ENCODE measurements around the gene DNAH2.
A peak's percentile ranks its signal among the peaks of the same experiment; 100 is the strongest.

DNAH2 gene

DNA sequence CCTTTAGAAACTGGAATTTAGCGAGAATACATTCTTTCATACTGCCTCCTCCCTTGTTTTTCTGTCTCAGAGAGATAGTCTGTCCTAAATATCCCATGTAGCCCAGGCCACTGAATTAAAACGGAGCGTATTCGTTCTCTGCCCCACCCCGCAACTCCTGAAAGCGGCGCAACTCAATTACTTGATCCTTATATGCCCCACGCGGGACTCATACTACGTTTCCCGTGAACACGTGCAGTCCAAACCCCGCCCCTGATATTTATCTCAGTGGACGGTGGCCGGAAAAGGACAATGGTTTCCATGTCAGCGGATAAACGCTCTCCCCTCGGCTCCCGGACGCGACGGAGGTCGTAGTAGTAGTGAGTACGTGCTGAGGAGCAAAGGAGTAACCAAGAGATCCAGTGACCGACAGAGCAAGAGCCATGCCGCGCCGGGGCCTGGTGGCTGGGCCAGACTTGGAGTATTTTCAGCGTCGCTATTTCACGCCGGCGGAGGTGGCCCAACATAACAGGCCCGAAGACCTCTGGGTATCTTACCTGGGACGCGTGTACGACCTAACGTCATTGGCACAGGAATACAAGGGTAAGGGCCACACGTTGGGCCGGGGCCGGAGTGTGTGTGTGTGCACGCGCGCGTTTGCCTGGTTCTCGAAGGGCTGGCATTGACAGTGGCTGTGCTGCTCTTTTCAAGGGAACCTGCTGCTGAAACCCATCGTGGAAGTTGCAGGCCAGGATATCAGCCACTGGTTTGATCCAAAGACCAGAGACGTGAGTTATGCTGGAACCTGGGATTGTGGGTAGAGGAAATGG, 140.4 kb downstream of the DNAH2 start, which contains the start of gene CYB5D1 (continued):
- TF ChIP-seq, protein P1, sequence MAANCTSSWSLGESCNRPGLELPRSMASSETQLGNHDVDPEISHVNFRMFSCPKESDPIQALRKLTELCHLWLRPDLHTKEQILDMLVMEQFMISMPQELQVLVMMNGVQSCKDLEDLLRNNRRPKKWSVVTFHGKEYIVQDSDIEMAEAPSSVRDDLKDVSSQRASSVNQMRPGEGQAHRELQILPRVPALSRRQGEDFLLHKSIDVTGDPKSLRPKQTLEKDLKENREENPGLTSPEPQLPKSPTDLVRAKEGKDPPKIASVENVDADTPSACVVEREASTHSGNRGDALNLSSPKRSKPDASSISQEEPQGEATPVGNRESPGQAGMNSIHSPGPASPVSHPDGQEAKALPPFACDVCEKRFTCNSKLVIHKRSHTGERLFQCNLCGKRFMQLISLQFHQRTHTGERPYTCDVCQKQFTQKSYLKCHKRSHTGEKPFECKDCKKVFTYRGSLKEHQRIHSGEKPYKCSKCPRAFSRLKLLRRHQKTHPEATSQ (tag by site-specific recombination; IDR thresholded peaks at IDR 0.05) = no peak
- TF ChIP-seq ZNF266 (tag by site-specific recombination; IDR thresholded peaks at IDR 0.05; ENCODE audit: low read depth) = no peak
- TF ChIP-seq, protein P2, sequence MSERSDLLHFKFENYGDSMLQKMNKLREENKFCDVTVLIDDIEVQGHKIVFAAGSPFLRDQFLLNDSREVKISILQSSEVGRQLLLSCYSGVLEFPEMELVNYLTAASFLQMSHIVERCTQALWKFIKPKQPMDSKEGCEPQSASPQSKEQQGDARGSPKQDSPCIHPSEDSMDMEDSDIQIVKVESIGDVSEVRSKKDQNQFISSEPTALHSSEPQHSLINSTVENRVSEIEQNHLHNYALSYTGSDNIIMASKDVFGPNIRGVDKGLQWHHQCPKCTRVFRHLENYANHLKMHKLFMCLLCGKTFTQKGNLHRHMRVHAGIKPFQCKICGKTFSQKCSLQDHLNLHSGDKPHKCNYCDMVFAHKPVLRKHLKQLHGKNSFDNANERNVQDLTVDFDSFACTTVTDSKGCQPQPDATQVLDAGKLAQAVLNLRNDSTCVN (tag by site-specific recombination; optimal IDR thresholded peaks at IDR 0.05) = peak; percentile 70
- TF ChIP-seq ZBTB8A (tag by site-specific recombination; IDR thresholded peaks at IDR 0.05) = 0 out of 2 replicates have a peak, but pooled peaks have one; percentile 10
- TF ChIP-seq, protein P3, sequence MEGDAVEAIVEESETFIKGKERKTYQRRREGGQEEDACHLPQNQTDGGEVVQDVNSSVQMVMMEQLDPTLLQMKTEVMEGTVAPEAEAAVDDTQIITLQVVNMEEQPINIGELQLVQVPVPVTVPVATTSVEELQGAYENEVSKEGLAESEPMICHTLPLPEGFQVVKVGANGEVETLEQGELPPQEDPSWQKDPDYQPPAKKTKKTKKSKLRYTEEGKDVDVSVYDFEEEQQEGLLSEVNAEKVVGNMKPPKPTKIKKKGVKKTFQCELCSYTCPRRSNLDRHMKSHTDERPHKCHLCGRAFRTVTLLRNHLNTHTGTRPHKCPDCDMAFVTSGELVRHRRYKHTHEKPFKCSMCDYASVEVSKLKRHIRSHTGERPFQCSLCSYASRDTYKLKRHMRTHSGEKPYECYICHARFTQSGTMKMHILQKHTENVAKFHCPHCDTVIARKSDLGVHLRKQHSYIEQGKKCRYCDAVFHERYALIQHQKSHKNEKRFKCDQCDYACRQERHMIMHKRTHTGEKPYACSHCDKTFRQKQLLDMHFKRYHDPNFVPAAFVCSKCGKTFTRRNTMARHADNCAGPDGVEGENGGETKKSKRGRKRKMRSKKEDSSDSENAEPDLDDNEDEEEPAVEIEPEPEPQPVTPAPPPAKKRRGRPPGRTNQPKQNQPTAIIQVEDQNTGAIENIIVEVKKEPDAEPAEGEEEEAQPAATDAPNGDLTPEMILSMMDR (tag by site-specific recombination; IDR thresholded peaks at IDR 0.05) = no peak; the same call in 1 of the 2 replicates
- TF ChIP-seq ZNF510 (tag by site-specific recombination; IDR thresholded peaks at IDR 0.05; ENCODE audit: insufficient replicate concordance) = no peak
- no peak; the same call in 1 of the 2 replicates for TF ChIP-seq ZFP37 (tag by site-specific recombination; IDR thresholded peaks at IDR 0.05)
- no peak for TF ChIP-seq ZNF221 (tag by site-specific recombination; IDR thresholded peaks at IDR 0.05; ENCODE audit: borderline replicate concordance)
- TF ChIP-seq SETDB1 (IDR thresholded peaks at IDR 0.05; ENCODE audit: insufficient read length, low read length) = no peak
- no peak for TF ChIP-seq SCRT1 (tag by site-specific recombination; IDR thresholded peaks at IDR 0.05; ENCODE audit: borderline replicate concordance)
- 0 out of 2 replicates have a peak, but pooled peaks have one; percentile 1 for TF ChIP-seq ZNF654 (tag by site-specific recombination; IDR thresholded peaks at IDR 0.05; ENCODE audit: low read depth)
- no peak; the same call in 1 of the 2 replicates for TF ChIP-seq YY1 (tag by site-specific recombination; IDR thresholded peaks at IDR 0.05)
- TF ChIP-seq ZNF664 (tag by site-specific recombination; IDR thresholded peaks at IDR 0.05) = 0 out of 2 replicates have a peak, but pooled peaks have one; percentile 6
- TF ChIP-seq, protein P4, sequence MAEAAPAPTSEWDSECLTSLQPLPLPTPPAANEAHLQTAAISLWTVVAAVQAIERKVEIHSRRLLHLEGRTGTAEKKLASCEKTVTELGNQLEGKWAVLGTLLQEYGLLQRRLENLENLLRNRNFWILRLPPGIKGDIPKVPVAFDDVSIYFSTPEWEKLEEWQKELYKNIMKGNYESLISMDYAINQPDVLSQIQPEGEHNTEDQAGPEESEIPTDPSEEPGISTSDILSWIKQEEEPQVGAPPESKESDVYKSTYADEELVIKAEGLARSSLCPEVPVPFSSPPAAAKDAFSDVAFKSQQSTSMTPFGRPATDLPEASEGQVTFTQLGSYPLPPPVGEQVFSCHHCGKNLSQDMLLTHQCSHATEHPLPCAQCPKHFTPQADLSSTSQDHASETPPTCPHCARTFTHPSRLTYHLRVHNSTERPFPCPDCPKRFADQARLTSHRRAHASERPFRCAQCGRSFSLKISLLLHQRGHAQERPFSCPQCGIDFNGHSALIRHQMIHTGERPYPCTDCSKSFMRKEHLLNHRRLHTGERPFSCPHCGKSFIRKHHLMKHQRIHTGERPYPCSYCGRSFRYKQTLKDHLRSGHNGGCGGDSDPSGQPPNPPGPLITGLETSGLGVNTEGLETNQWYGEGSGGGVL (tag by site-specific recombination; IDR thresholded peaks at IDR 0.05) = no peak
- TF ChIP-seq, protein P5, sequence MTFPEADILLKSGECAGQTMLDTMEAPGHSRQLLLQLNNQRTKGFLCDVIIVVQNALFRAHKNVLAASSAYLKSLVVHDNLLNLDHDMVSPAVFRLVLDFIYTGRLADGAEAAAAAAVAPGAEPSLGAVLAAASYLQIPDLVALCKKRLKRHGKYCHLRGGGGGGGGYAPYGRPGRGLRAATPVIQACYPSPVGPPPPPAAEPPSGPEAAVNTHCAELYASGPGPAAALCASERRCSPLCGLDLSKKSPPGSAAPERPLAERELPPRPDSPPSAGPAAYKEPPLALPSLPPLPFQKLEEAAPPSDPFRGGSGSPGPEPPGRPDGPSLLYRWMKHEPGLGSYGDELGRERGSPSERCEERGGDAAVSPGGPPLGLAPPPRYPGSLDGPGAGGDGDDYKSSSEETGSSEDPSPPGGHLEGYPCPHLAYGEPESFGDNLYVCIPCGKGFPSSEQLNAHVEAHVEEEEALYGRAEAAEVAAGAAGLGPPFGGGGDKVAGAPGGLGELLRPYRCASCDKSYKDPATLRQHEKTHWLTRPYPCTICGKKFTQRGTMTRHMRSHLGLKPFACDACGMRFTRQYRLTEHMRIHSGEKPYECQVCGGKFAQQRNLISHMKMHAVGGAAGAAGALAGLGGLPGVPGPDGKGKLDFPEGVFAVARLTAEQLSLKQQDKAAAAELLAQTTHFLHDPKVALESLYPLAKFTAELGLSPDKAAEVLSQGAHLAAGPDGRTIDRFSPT (tag by site-specific recombination; IDR thresholded peaks at IDR 0.05) = no peak
- no peak for TF ChIP-seq ZIC2 (tag by site-specific recombination; IDR thresholded peaks at IDR 0.05)
- TF ChIP-seq WT1 (tag by site-specific recombination; IDR thresholded peaks at IDR 0.05) = 0 out of 2 replicates have a peak, but pooled peaks have one; percentile 30
- TF ChIP-seq ZNF239 (tag by site-specific recombination; IDR thresholded peaks at IDR 0.05) = no peak
- TF ChIP-seq, protein P6, sequence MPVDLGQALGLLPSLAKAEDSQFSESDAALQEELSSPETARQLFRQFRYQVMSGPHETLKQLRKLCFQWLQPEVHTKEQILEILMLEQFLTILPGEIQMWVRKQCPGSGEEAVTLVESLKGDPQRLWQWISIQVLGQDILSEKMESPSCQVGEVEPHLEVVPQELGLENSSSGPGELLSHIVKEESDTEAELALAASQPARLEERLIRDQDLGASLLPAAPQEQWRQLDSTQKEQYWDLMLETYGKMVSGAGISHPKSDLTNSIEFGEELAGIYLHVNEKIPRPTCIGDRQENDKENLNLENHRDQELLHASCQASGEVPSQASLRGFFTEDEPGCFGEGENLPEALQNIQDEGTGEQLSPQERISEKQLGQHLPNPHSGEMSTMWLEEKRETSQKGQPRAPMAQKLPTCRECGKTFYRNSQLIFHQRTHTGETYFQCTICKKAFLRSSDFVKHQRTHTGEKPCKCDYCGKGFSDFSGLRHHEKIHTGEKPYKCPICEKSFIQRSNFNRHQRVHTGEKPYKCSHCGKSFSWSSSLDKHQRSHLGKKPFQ (tag by site-specific recombination; IDR thresholded peaks at IDR 0.05) = no peak
- TF ChIP-seq, protein P7, sequence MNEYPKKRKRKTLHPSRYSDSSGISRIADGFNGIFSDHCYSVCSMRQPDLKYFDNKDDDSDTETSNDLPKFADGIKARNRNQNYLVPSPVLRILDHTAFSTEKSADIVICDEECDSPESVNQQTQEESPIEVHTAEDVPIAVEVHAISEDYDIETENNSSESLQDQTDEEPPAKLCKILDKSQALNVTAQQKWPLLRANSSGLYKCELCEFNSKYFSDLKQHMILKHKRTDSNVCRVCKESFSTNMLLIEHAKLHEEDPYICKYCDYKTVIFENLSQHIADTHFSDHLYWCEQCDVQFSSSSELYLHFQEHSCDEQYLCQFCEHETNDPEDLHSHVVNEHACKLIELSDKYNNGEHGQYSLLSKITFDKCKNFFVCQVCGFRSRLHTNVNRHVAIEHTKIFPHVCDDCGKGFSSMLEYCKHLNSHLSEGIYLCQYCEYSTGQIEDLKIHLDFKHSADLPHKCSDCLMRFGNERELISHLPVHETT (tag by site-specific recombination; IDR thresholded peaks at IDR 0.05) = peak; percentile 32; the same call in 1 of the 2 replicates
- no peak for TF ChIP-seq PRDM1 (tag by site-specific recombination; IDR thresholded peaks at IDR 0.05)
- TF ChIP-seq ZNF121 (tag by site-specific recombination; IDR thresholded peaks at IDR 0.05) = no peak
- TF ChIP-seq ZBTB20 (tag by site-specific recombination; IDR thresholded peaks at IDR 0.05) = peak; percentile 64
- no peak for TF ChIP-seq ZNF677 (tag by site-specific recombination; IDR thresholded peaks at IDR 0.05)
- TF ChIP-seq TRIM28 (IDR thresholded peaks at IDR 0.05; ENCODE audit: borderline replicate concordance, low read length) = no peak
- 0 out of 2 replicates have a peak, but pooled peaks have one; percentile 65 for TF ChIP-seq ZNF2 (tag by site-specific recombination; IDR thresholded peaks at IDR 0.05)
- 0 out of 2 replicates have a peak, but pooled peaks have one; percentile 33 for TF ChIP-seq ZEB2 (tag by site-specific recombination; IDR thresholded peaks at IDR 0.05)
- TF ChIP-seq ZNF146 (tag by site-specific recombination; IDR thresholded peaks at IDR 0.05) = no peak

Measured in HEK293 (cell line).